H9 (cell line): Measurements from ENCODE around the gene SNX2. TPM values are rescaled to one million over a fixed set of nuclear protein-coding genes. Genes with fewer than 3 reads are reported as not detected.

Experiments used
- DNase-seq: peaks from one replicate; pipeline ENCODE4 v3.0.0-alpha.2; 2017
- H2AFZ ChIP-seq: one replicate; pipeline ENCODE4 v1.6.1; 2013; ENCODE audit warnings: mild to moderate bottlenecking, low read length, control low read depth, moderate library complexity
- H2AK5ac ChIP-seq: 2 replicates; pipeline ENCODE4 v1.6.1; 2013; ENCODE audit warnings: low read length, control low read depth, mixed read lengths; ENCODE audit not compliant: insufficient read length
- H2BK120ac ChIP-seq: one replicate; pipeline ENCODE4 v1.6.1; 2013; ENCODE audit warnings: low read depth, mild to moderate bottlenecking, low read length, control low read depth, inconsistent platforms; ENCODE audit not compliant: poor library complexity, severe bottlenecking
- H2BK12ac ChIP-seq: 2 replicates; pipeline ENCODE4 v1.6.1; 2013; ENCODE audit warnings: low read length, control low read depth, mixed read lengths, low read depth; ENCODE audit not compliant: insufficient read length
- H2BK15ac ChIP-seq: 2 replicates; pipeline ENCODE4 v1.6.1; 2013; ENCODE audit warnings: low read depth, low read length, control low read depth
- H2BK20ac ChIP-seq: one replicate; pipeline ENCODE4 v1.6.1; 2013; ENCODE audit warnings: low read depth, mild to moderate bottlenecking, low read length, control low read depth, inconsistent platforms; ENCODE audit not compliant: poor library complexity, severe bottlenecking
- H2BK5ac ChIP-seq: 2 replicates; pipeline ENCODE4 v1.6.1; 2013; ENCODE audit warnings: low read length, control low read depth, mixed read lengths; ENCODE audit not compliant: insufficient read length
- H3K14ac ChIP-seq: 2 replicates; pipeline ENCODE4 v1.6.1; 2013; ENCODE audit warnings: low read length, control low read depth; ENCODE audit not compliant: insufficient read depth
- H3K18ac ChIP-seq: 2 replicates; pipeline ENCODE4 v1.6.1; 2013; ENCODE audit warnings: low read depth, mild to moderate bottlenecking, mixed read lengths, low read length, control low read depth; ENCODE audit not compliant: insufficient read length
- H3K23ac ChIP-seq: 2 replicates; pipeline ENCODE4 v1.6.1; 2013; ENCODE audit warnings: low read length, control low read depth, mixed read lengths, low read depth; ENCODE audit not compliant: insufficient read length
- H3K23me2 ChIP-seq: 2 replicates; pipeline ENCODE4 v1.6.1; 2013; ENCODE audit warnings: low read depth, mild to moderate bottlenecking, mixed read lengths, low read length, control low read depth; ENCODE audit not compliant: insufficient read length, poor library complexity, severe bottlenecking
- H3K27ac ChIP-seq: 2 replicates; pipeline ENCODE4 v1.5.1; 2013; ENCODE audit warnings: low read length, control low read depth, mixed read lengths, low read depth; ENCODE audit not compliant: insufficient read length
- H3K27me3 ChIP-seq: 2 replicates; pipeline ENCODE4 v1.6.1; 2013; ENCODE audit warnings: low read length, control low read depth, inconsistent platforms; ENCODE audit not compliant: insufficient read depth
- H3K4ac ChIP-seq: 2 replicates; pipeline ENCODE4 v1.6.1; 2013; ENCODE audit warnings: low read depth, mild to moderate bottlenecking, control low read depth, inconsistent platforms, low read length, moderate library complexity
- H3K4me1 ChIP-seq: 2 replicates; pipeline ENCODE4 v1.6.1; 2013; ENCODE audit warnings: low read length, control low read depth, inconsistent platforms; ENCODE audit not compliant: insufficient read depth
- H3K4me2 ChIP-seq: 2 replicates; pipeline ENCODE4 v1.6.1; 2013; ENCODE audit warnings: low read length, control low read depth, mixed read lengths; ENCODE audit not compliant: insufficient read length, insufficient read depth
- H3K56ac ChIP-seq: 2 replicates; pipeline ENCODE4 v1.6.1; 2013; ENCODE audit warnings: low read depth, mild to moderate bottlenecking, mixed read lengths, low read length, control low read depth; ENCODE audit not compliant: insufficient read length
- H3K79me1 ChIP-seq: 2 replicates; pipeline ENCODE4 v1.6.1; 2013; ENCODE audit warnings: low read depth, mild to moderate bottlenecking, moderate library complexity, low read length, control low read depth, inconsistent platforms; ENCODE audit not compliant: insufficient read depth, poor library complexity, severe bottlenecking
- H3K79me2 ChIP-seq: 2 replicates; pipeline ENCODE4 v1.6.1; 2013; ENCODE audit warnings: low read length, control low read depth, inconsistent platforms; ENCODE audit not compliant: insufficient read depth
- H3K9ac ChIP-seq: 2 replicates; pipeline ENCODE4 v1.6.1; 2013; ENCODE audit warnings: low read length, control low read depth, mixed read lengths; ENCODE audit not compliant: insufficient read length; ENCODE audit errors: extremely low read depth
- H3K9me3 ChIP-seq: one replicate; pipeline ENCODE4 v1.6.1; 2013; ENCODE audit warnings: low read depth, low read length, inconsistent platforms; ENCODE audit not compliant: control insufficient read depth
- H3T11ph ChIP-seq: one replicate; pipeline ENCODE4 v1.6.1; 2013; ENCODE audit warnings: mild to moderate bottlenecking, low read length, control low read depth, inconsistent platforms
- H4K20me1 ChIP-seq: one replicate; pipeline ENCODE4 v1.6.1; 2013; ENCODE audit not compliant: control insufficient read depth, insufficient read length, insufficient read depth
- H4K5ac ChIP-seq: 2 replicates; pipeline ENCODE4 v1.6.1; 2013; ENCODE audit warnings: low read depth, mild to moderate bottlenecking, mixed read lengths, low read length, control low read depth; ENCODE audit not compliant: insufficient read length
- H4K8ac ChIP-seq: replicated peaks from 2 replicates; pipeline ENCODE4 v1.6.1; 2013; ENCODE audit warnings: low read length, control low read depth, mixed read lengths, low read depth; ENCODE audit not compliant: insufficient read length
- H4K91ac ChIP-seq: 2 replicates; pipeline ENCODE4 v1.6.1; 2013; ENCODE audit warnings: low read depth, mild to moderate bottlenecking, moderate library complexity, mixed read lengths, low read length, control low read depth; ENCODE audit not compliant: insufficient read length
- H3K27ac Mint-ChIP-seq, 3 experiments: 2 replicates in 2 of 3; 3 replicates in 1 of 3; pipeline ENCODE4 v1.8.0; 2020 to 2021; ENCODE audit warnings: mixed read lengths in 3 of 3, mild to moderate bottlenecking in 1 of 3, moderate library complexity in 1 of 3
- H3K27me3 Mint-ChIP-seq: 2 replicates; pipeline ENCODE4 v1.8.0; 2021; ENCODE audit warnings: low read depth, mild to moderate bottlenecking, moderate library complexity, mixed read lengths
- H3K36me3 Mint-ChIP-seq, 3 experiments: 2 replicates in 2 of 3; 3 replicates in 1 of 3; pipeline ENCODE4 v1.8.0; 2020 to 2021; ENCODE audit warnings: low read depth in 3 of 3, mixed read lengths in 3 of 3; ENCODE audit not compliant: insufficient read depth in 1 of 3
- H3K4me1 Mint-ChIP-seq, 2 experiments: 2 replicates each; pipeline ENCODE4 v1.8.0; 2020; ENCODE audit warnings: mixed read lengths in 2 of 2
- H3K4me3 Mint-ChIP-seq, 2 experiments: 2 replicates in 1 of 2; 3 replicates in 1 of 2; pipeline ENCODE4 v1.8.0; 2020 to 2021; ENCODE audit warnings: mild to moderate bottlenecking in 2 of 2, mixed read lengths in 2 of 2, moderate library complexity in 1 of 2
- H3K9me3 Mint-ChIP-seq, 2 experiments: 2 replicates in 1 of 2; 3 replicates in 1 of 2; pipeline ENCODE4 v1.8.0; 2020; ENCODE audit warnings: mild to moderate bottlenecking in 2 of 2, mixed read lengths in 2 of 2, moderate library complexity in 1 of 2
- WGBS: extraction: QIAGEN DNeasy Blood & Tissue Kit; methylation state at CpG from one replicate; pipeline ENCODE4 v1.1.7; 2013; ENCODE audit warnings: missing lambda C conversion rate, low lambda C conversion rate, mixed read lengths; ENCODE audit not compliant: insufficient read length; ENCODE audit errors: extremely low coverage; 5-methylcytosine and 5-hydroxymethylcytosine counted together
- total RNA-seq: library from RNA; stranded (reverse); gene quantifications from 2 replicates; pipeline ENCODE4 v1.2.1, GENCODE V29; 2021
- TF ChIP-seq, protein P1 (sequence below): fragments of 200-600 bp; sonication (generic); conservative IDR thresholded peaks from 3 replicates; pipeline ENCODE4 v1.8.0; 2021; ENCODE audit warnings: antibody characterized with exemption, mild to moderate bottlenecking

SNX2 gene
- total RNA-seq, 1 experiment from 2014 or later, result 62.6 TPM

DNA sequence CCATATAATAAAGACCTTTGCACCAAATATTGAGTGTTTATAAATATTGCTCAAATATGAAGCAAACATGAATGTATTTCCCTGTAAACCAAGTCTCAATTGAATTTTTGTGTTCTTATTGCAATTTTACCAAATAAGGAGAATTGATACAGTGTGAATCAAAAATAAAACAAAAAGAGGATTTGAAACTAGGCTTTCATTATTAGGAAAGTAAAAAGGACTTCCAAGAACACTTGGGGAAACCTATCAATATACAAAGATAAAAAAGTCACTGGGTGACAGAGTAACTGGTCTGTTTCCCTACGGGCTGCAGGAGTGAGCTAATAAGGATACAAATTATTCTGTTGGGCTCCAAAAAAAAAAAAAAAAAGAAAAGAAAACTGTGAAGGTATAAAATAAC, 44.8 kb upstream of the SNX2 start:
- Histone ChIP-seq H3K23ac (no peak overlapping the region), H3K4ac (no peak overlapping the region), H2BK5ac (no peak overlapping the region), H3K4me2 (no peak overlapping the region), H2AFZ (no peak overlapping the region), H4K8ac (no peak overlapping the region), H3T11ph (no peak overlapping the region), H3K27ac (no peak overlapping the region), H2BK120ac (no peak overlapping the region), H3K14ac (no peak overlapping the region), H4K20me1 (no peaks in the 10 kb centered on the region), H3K23me2 (no peaks in the 10 kb centered on the region), H3K4me1 (no peaks in the 10 kb centered on the region), H3K9ac (no peak overlapping the region), H3K79me2 (no peaks in the 10 kb centered on the region), H2BK12ac (no peak overlapping the region), H2AK5ac (no peak overlapping the region), H4K91ac (no peak overlapping the region), H3K56ac (no peak overlapping the region), H3K18ac (no peak overlapping the region), H4K5ac (no peak overlapping the region), H3K9me3 (no peaks in the 10 kb centered on the region), H3K27me3 (no peaks in the 10 kb centered on the region), H3K79me1 (no peaks in the 10 kb centered on the region), H2BK20ac (no peak overlapping the region), H2BK15ac (no peak overlapping the region)
- no peaks in the 10 kb centered on the region for H3K36me3 Mint-ChIP-seq
- WGBS, result no CpG with 5 or more reads among the region's 1 CpG
- H3K4me3 Mint-ChIP-seq, result no peak overlapping the region
- H3K4me1 Mint-ChIP-seq, result no peaks in the 10 kb centered on the region
- H3K27ac Mint-ChIP-seq, result no peak overlapping the region
- H3K9me3 Mint-ChIP-seq, result peaks cover 0 to 3% of the 10 kb centered on the region in 2 experiments; a peak in 1 of 5 replicates
- TF ChIP-seq, protein P1, sequence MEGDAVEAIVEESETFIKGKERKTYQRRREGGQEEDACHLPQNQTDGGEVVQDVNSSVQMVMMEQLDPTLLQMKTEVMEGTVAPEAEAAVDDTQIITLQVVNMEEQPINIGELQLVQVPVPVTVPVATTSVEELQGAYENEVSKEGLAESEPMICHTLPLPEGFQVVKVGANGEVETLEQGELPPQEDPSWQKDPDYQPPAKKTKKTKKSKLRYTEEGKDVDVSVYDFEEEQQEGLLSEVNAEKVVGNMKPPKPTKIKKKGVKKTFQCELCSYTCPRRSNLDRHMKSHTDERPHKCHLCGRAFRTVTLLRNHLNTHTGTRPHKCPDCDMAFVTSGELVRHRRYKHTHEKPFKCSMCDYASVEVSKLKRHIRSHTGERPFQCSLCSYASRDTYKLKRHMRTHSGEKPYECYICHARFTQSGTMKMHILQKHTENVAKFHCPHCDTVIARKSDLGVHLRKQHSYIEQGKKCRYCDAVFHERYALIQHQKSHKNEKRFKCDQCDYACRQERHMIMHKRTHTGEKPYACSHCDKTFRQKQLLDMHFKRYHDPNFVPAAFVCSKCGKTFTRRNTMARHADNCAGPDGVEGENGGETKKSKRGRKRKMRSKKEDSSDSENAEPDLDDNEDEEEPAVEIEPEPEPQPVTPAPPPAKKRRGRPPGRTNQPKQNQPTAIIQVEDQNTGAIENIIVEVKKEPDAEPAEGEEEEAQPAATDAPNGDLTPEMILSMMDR, result no peak
- no peaks in the 10 kb centered on the region for H3K27me3 Mint-ChIP-seq
- no peak for DNase-seq
